SK-N-SH (cell line): ENCODE measurements around the gene HDAC7. TPM values are rescaled to one million over a fixed set of nuclear protein-coding genes. Genes with fewer than 3 reads are reported as not detected.
"Not testable (repeated sequence)": the region's sequence is repeated elsewhere in the genome, so short reads cannot be mapped to it uniquely, and the experiment has no call there.

Experiments
- CTCF ChIA-PET: fragments of 300-600, 350-600 bp; formaldehyde crosslinking; extraction: SDS; loops from one replicate; lab custom pipeline; 2021; lab: Yijun Ruan, JAX
- POLR2A ChIA-PET: fragments of 350-600 bp; sonication (Branson Sonifier 250); formaldehyde crosslinking; extraction: SDS; loops from one replicate; lab custom pipeline; 2020; ENCODE audit warnings: antibody characterized with exemption, inconsistent platforms; lab: Yijun Ruan, JAX
- DNase-seq: peaks from one replicate; pipeline ENCODE4 v3.0.0; 2012
- H2AFZ ChIP-seq: fragments of 200-600 bp; sonication (generic); 2 replicates; pipeline ENCODE4 v1.8.1; 2016; ENCODE audit warnings: antibody characterized with exemption, mild to moderate bottlenecking, low read depth
- H3F3A ChIP-seq: fragments of 200-600 bp; sonication (generic); replicated peaks from 2 replicates; pipeline ENCODE3; 2016; ENCODE audit warnings: antibody characterized with exemption, mild to moderate bottlenecking; ENCODE audit not compliant: insufficient read depth
- H3K27ac ChIP-seq, 2 experiments: fragments of 200-500 bp in 1 of 2; fragments of 200-600 bp in 1 of 2; sonication (Bioruptor generic) in 1 of 2; sonication (generic), shearing (Covaris generic) in 1 of 2; 2 replicates each; pipeline versions ENCODE4 v1.5.1 to v1.6.1; 2014 to 2016; ENCODE audit warnings: low read depth in 2 of 2, inconsistent platforms in 1 of 2, low read length in 1 of 2, mild to moderate bottlenecking in 1 of 2, mixed read lengths in 1 of 2
- H3K27me3 ChIP-seq: fragments of 200-600 bp; sonication (generic), shearing (Covaris generic); 2 replicates; pipeline ENCODE4 v1.6.1; 2016; ENCODE audit warnings: mixed run types; ENCODE audit not compliant: insufficient read depth
- H3K36me3 ChIP-seq, 2 experiments: fragments of 200-500 bp in 1 of 2; fragments of 200-600 bp in 1 of 2; sonication (Bioruptor generic) in 1 of 2; sonication (generic) in 1 of 2; replicated peaks in 1 of 2; 2 replicates each; pipeline versions ENCODE3 to v1.5.1; 2014 to 2016; ENCODE audit warnings: low read length in 1 of 2, mild to moderate bottlenecking in 1 of 2; ENCODE audit not compliant: insufficient read depth in 2 of 2, control insufficient read depth in 1 of 2
- H3K4me1 ChIP-seq, 2 experiments: fragments of 200-500 bp in 1 of 2; fragments of 200-600 bp in 1 of 2; sonication (Bioruptor generic) in 1 of 2; sonication (generic), shearing (Covaris generic) in 1 of 2; 2 replicates each; pipeline versions ENCODE4 v1.5.1 to v1.6.1; 2014 to 2016; ENCODE audit warnings: low read depth in 1 of 2, low read length in 1 of 2, mixed run types in 1 of 2; ENCODE audit not compliant: insufficient read depth in 2 of 2, control insufficient read depth in 1 of 2
- H3K4me2 ChIP-seq: fragments of 200-600 bp; sonication (generic), shearing (Covaris generic); 2 replicates; pipeline ENCODE4 v1.6.1; 2017; ENCODE audit warnings: mixed run types
- H3K4me3 ChIP-seq, 2 experiments: fragments of 200-500 bp in 1 of 2; fragments of 200-600 bp in 1 of 2; sonication (Bioruptor generic) in 1 of 2; sonication (generic), shearing (Covaris generic) in 1 of 2; 2 replicates each; pipeline versions ENCODE4 v1.5.1 to v1.8.1; 2014 to 2016; ENCODE audit warnings: low read depth in 2 of 2, inconsistent platforms in 1 of 2, low read length in 1 of 2, mild to moderate bottlenecking in 1 of 2, mixed read lengths in 1 of 2, moderate library complexity in 1 of 2
- H3K79me2 ChIP-seq: fragments of 200-600 bp; sonication (generic); 2 replicates; pipeline ENCODE4 v1.8.1; 2017; ENCODE audit warnings: mild to moderate bottlenecking; ENCODE audit not compliant: insufficient read depth
- H3K9ac ChIP-seq: fragments of 200-600 bp; sonication (generic); 2 replicates; pipeline ENCODE4 v1.6.1; 2017; ENCODE audit warnings: mixed run types
- H3K9me2 ChIP-seq: fragments of 200-600 bp; sonication (generic); 2 replicates; pipeline ENCODE4 v1.6.1; 2017; ENCODE audit warnings: mixed run types
- H3K9me3 ChIP-seq: fragments of 200-600 bp; sonication (generic); 2 replicates; pipeline ENCODE4 v1.6.1; 2017; ENCODE audit warnings: mixed run types, mild to moderate bottlenecking, moderate library complexity
- H4K20me1 ChIP-seq: fragments of 200-600 bp; sonication (generic); 2 replicates; pipeline ENCODE4 v1.6.1; 2017; ENCODE audit warnings: mild to moderate bottlenecking, mixed run types; ENCODE audit not compliant: insufficient read depth
- CHD2 ChIP-seq: fragments of 150-350 bp; IDR thresholded peaks from 2 replicates; pipeline ENCODE4 v1.6.1; 2018; ENCODE audit warnings: low read length; ENCODE audit not compliant: partially characterized antibody
- POLR2AphosphoS5 ChIP-seq: IDR thresholded peaks from 2 replicates; pipeline ENCODE4 v1.6.1; 2012; ENCODE audit warnings: low read depth, low read length
- WGBS: methylation state at CpG from one replicate; pipeline ENCODE4 v1.1.6; 2017; ENCODE audit warnings: low lambda C conversion rate; 5-methylcytosine and 5-hydroxymethylcytosine counted together
- polyA plus RNA-seq, 3 experiments: library from polyadenylated mRNA; depleted of rRNA; stranded (reverse); fragments of >200 nt; gene quantifications; 2 replicates each; pipeline ENCODE4 v1.2.3, GENCODE V29; 2012
- TF ChIP-seq, protein P1 (sequence below): IDR thresholded peaks from 2 replicates; pipeline ENCODE4; 2012
- TF ChIP-seq, protein P2 (sequence below): IDR thresholded peaks from 2 replicates; pipeline ENCODE4 v1.6.1; 2012; ENCODE audit warnings: mild to moderate bottlenecking, low read depth, low read length, moderate library complexity

Gene HDAC7
- polyA plus RNA-seq, 1 of the 3 experiments (the other 2 are of a cell fraction), result 51.0 TPM

DNA sequence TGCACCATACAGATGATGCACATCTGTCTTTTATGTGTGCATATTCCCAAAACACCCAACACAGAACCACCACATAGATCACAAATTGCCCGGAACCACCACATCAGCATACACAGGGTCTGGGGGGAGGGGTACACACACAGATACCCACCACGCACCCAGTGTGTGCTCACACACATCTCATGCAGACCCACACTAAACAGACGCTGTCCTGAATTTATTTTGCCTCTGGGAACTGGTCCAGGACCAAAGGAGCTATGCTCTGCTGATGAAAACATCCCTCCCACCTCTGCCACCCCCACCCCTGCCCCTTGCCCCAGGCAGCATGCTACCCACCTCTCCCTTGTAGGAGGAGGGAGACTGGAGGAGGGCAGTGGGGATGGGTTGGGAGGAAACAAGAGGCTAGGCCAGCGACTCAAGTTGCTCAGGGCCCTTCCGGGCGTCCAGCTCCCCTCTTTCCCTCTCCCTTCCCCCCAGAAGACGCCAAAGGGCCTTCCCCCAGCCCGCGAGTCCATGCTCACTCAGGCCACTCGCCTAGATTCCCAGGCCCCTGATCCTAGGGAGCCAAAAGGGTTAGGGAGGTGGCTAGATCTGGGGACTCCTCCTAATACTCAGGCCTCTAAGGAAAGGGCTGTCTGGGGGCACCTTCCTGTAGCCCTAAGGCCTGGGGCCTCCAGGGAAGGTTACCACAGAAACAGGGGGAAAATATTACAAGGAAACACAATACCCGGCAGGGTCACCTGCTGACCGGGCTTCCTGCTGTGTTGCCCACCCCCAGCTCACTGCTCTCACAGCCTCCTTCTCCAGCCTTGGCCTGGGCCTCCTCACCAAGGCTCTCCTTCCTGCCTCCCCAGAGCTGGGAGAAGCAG lies 3.1 kb downstream of the HDAC7 start:
- Histone ChIP-seq H3K9ac (peak overlapping the region; percentile 98; the same call in 1 of the 2 replicates), H2AFZ (no peak overlapping the region), H3K79me2 (peaks cover 93% of the 10 kb centered on the region), H3K27ac (peak overlapping the region; percentile 76 to 92; a peak in 3 of 4 replicates), H4K20me1 (peaks cover 65% of the 10 kb centered on the region), H3K9me3 (no peaks in the 10 kb centered on the region), H3K4me1 (peaks cover 53 to 63% of the 10 kb centered on the region in 2 experiments), H3K4me2 (peak overlapping the region; percentile 97), H3K9me2 (no peaks in the 10 kb centered on the region), H3K27me3 (no peaks in the 10 kb centered on the region), H3K36me3 (peaks cover 3 to 6% of the 10 kb centered on the region in 2 experiments), H3K4me3 (peak overlapping the region; percentile 22 to 83; a peak in 2 of 4 replicates), H3F3A (peaks cover 16% of the 10 kb centered on the region)
- TF ChIP-seq CHD2 (peak; percentile 20), POLR2AphosphoS5 (no peak)
- TF ChIP-seq, protein P1, sequence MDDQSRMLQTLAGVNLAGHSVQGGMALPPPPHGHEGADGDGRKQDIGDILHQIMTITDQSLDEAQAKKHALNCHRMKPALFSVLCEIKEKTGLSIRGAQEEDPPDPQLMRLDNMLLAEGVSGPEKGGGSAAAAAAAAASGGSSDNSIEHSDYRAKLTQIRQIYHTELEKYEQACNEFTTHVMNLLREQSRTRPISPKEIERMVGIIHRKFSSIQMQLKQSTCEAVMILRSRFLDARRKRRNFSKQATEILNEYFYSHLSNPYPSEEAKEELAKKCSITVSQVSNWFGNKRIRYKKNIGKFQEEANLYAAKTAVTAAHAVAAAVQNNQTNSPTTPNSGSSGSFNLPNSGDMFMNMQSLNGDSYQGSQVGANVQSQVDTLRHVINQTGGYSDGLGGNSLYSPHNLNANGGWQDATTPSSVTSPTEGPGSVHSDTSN, result no peak
- ChIA-PET POLR2A (interaction anchor here (1.8 kb wide), 1 partner anchor 8 kb away, joined by 7 read pairs; no protein-coding TSS in a partner anchor), CTCF (interaction anchor here (1.0 to 7.3 kb wide), 12 partner anchors 12 to 168 kb away, joined by 3 to 59 read pairs (median 6); no protein-coding TSS in a partner anchor)
- peak; percentile 76 for DNase-seq
- WGBS, result 65% methylated on average over 11 of the region's 12 CpGs

DNA sequence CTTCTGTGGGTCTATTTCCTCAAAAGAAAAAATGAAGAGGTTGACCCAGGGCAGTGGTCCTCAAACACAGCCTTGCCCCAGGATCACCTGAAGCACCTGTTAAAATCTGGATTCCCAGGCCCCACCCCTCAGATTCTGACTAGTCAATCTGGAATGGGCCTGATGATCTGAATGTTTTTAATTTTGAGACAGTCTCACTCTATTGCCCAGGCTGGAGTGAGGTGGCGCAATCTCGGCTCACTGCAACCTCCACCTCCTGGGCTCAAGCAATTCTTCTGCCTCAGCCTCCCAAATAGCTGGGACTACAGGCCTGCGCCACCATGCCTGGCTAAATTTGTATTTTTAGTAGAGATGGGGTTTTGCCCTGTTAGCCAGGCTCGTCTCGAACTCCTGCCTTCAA lies 4.3 kb downstream of the HDAC7 start:
- DNase-seq, H3K9me3 ChIP-seq, H3K4me3 ChIP-seq, H3K4me2 ChIP-seq, POLR2A ChIA-PET, H2AFZ ChIP-seq, H3K9ac ChIP-seq, H3K9me2 ChIP-seq, H3K36me3 ChIP-seq, H3K27me3 ChIP-seq: not testable (repeated sequence)
- H3K79me2 ChIP-seq, result peaks cover 94% of the 10 kb centered on the region
- peaks cover 19% of the 10 kb centered on the region for H3F3A ChIP-seq
- CTCF ChIA-PET, result interaction anchor here (0.6 kb wide), 1 partner anchor 37 kb away, joined by 3 read pairs; no protein-coding TSS in a partner anchor
- peak overlapping the region in 1 of 2 experiments; percentile 84; a peak in 1 of 4 replicates for H3K27ac ChIP-seq
- H3K4me1 ChIP-seq, result peaks cover 55 to 64% of the 10 kb centered on the region in 2 experiments
- WGBS, result 96% methylated on average over 5 of the region's 5 CpGs
- peaks cover 77% of the 10 kb centered on the region for H4K20me1 ChIP-seq

DNA sequence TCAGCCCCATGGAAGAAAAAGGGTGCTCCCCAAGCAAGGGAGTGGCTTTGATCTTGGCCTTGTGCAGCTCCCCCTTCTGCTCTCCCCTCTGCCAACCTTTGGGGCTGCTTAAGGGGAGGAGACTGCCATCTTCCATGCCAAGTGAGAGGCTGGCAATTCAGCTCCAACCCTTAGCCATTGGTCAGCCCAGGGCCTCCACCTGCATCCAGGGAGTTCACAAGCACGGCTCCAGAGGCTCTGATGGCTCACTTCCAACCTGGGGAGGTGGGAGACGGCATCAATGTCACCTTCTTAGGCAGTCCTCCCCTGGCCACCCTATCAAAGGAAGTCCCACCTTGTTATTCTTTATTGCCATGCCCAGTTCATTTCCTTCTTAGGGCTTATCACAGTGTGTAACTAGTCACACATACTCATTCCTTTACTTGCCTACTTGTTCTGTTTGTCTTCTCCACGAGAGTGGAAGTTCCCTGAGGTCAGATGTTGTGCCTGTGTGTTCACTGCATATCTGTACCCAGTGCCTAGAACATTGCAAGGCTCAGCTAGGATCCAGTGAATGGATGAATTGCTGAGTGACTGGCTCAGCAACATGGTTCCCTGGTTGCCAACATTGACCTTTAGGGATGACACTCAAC lies 5.0 kb downstream of the HDAC7 start:
- H3K36me3 ChIP-seq, result peaks cover 6 to 7% of the 10 kb centered on the region in 2 experiments
- ChIA-PET CTCF (interaction anchor here (1.1 kb wide), 1 partner anchor 99 kb away, joined by 4 read pairs; no protein-coding TSS in a partner anchor), POLR2A (no interaction called here)
- no peaks in the 10 kb centered on the region for H3K9me2 ChIP-seq
- H3F3A ChIP-seq, result peaks cover 18% of the 10 kb centered on the region
- no peaks in the 10 kb centered on the region for H3K9me3 ChIP-seq
- peaks cover 85% of the 10 kb centered on the region for H4K20me1 ChIP-seq
- no peak overlapping the region for H2AFZ ChIP-seq
- H3K27ac ChIP-seq, result peak overlapping the region in 1 of 2 experiments; percentile 84; a peak in 1 of 4 replicates
- H3K9ac ChIP-seq, result no peak overlapping the region
- H3K4me2 ChIP-seq, result 0 out of 2 replicates have a peak overlapping the region, but pooled peaks have one; percentile 7
- no peak for DNase-seq
- no peak for TF ChIP-seq POLR2AphosphoS5
- TF ChIP-seq, protein P2, sequence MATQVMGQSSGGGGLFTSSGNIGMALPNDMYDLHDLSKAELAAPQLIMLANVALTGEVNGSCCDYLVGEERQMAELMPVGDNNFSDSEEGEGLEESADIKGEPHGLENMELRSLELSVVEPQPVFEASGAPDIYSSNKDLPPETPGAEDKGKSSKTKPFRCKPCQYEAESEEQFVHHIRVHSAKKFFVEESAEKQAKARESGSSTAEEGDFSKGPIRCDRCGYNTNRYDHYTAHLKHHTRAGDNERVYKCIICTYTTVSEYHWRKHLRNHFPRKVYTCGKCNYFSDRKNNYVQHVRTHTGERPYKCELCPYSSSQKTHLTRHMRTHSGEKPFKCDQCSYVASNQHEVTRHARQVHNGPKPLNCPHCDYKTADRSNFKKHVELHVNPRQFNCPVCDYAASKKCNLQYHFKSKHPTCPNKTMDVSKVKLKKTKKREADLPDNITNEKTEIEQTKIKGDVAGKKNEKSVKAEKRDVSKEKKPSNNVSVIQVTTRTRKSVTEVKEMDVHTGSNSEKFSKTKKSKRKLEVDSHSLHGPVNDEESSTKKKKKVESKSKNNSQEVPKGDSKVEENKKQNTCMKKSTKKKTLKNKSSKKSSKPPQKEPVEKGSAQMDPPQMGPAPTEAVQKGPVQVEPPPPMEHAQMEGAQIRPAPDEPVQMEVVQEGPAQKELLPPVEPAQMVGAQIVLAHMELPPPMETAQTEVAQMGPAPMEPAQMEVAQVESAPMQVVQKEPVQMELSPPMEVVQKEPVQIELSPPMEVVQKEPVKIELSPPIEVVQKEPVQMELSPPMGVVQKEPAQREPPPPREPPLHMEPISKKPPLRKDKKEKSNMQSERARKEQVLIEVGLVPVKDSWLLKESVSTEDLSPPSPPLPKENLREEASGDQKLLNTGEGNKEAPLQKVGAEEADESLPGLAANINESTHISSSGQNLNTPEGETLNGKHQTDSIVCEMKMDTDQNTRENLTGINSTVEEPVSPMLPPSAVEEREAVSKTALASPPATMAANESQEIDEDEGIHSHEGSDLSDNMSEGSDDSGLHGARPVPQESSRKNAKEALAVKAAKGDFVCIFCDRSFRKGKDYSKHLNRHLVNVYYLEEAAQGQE, result no peak
- H3K4me3 ChIP-seq, result no peak overlapping the region
- 94% methylated on average over 3 of the region's 3 CpGs for WGBS
- H3K79me2 ChIP-seq, result peaks cover 97% of the 10 kb centered on the region
- H3K27me3 ChIP-seq, result no peaks in the 10 kb centered on the region
- peaks cover 63 to 64% of the 10 kb centered on the region in 2 experiments for H3K4me1 ChIP-seq
